Vagina (tissue), 2 donors: ENCODE data around the gene BET1.

Source experiments
- POLR2A ChIP-seq, 2 donors: fragments of 450-650 bp; IDR thresholded peaks; one replicate each; pipeline ENCODE4 v1.6.1; 2017; ENCODE audit warnings: antibody characterized with exemption in 2 of 2, mild to moderate bottlenecking in 2 of 2, moderate library complexity in 2 of 2
- POLR2AphosphoS5 ChIP-seq, 2 donors: sonication (generic); formaldehyde crosslinking; IDR thresholded peaks; one replicate each; pipeline ENCODE4 v1.9.0; 2017; ENCODE audit warnings: antibody characterized with exemption in 2 of 2, mild to moderate bottlenecking in 2 of 2, low read depth in 1 of 2; ENCODE audit not compliant: insufficient read depth in 1 of 2
- TF ChIP-seq, protein P1 (sequence below), 3 experiments: fragments of 450-650 bp in 2 of 3; fragments of 200-600 bp in 1 of 3; sonication (generic) in 1 of 3; IDR thresholded peaks; one replicate each; pipeline ENCODE4 v1.5.1; 2017 to 2019; ENCODE audit warnings: antibody characterized with exemption in 3 of 3, mild to moderate bottlenecking in 2 of 3, moderate library complexity in 2 of 3

DNA sequence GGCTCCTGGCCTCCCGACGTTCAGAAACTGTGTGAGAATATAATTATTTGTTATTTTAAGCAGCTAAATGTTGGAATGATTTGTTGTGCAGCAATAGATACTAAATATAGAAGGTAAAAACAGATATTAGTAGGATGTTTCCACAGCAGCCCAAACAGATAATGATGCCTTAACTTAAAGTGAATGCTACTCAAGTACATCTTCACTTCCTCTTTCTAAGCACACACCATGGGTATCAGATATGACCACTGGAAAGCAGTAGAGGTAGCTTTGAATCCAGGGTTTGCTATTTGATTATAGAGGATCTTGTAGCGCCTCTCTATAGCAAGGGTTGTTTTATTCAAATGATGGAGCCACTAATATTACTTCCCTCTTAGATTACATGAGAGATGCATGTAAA is 38.2 kb upstream of the BET1 start:
- TF ChIP-seq, protein P1, sequence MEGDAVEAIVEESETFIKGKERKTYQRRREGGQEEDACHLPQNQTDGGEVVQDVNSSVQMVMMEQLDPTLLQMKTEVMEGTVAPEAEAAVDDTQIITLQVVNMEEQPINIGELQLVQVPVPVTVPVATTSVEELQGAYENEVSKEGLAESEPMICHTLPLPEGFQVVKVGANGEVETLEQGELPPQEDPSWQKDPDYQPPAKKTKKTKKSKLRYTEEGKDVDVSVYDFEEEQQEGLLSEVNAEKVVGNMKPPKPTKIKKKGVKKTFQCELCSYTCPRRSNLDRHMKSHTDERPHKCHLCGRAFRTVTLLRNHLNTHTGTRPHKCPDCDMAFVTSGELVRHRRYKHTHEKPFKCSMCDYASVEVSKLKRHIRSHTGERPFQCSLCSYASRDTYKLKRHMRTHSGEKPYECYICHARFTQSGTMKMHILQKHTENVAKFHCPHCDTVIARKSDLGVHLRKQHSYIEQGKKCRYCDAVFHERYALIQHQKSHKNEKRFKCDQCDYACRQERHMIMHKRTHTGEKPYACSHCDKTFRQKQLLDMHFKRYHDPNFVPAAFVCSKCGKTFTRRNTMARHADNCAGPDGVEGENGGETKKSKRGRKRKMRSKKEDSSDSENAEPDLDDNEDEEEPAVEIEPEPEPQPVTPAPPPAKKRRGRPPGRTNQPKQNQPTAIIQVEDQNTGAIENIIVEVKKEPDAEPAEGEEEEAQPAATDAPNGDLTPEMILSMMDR (IDR thresholded peaks at IDR 0.05): no peak
- TF ChIP-seq POLR2A (IDR thresholded peaks at IDR 0.05): no peak
- TF ChIP-seq POLR2AphosphoS5 (IDR thresholded peaks at IDR 0.05; ENCODE audit: insufficient read depth in 1 of 2, low read depth in 1 of 2): no peak
